HG03575 (cell line): ENCODE results near the gene AGTPBP1.

ENCODE experiments used
- ATAC-seq: cut with Tn5 transposase; IDR thresholded peaks from one replicate; pipeline ENCODE4 v1.9.1; 2021; ENCODE audit not compliant: unreplicated experiment, insufficient number of reproducible peaks, low FRiP score; ENCODE audit errors: extremely low read depth

The AGTPBP1 gene

GRCh38 chr9:85521371-85522197 lies 220.2 kb downstream of the AGTPBP1 start:
- ATAC-seq = no peak

GRCh38 chr9:85516976-85517637 lies 224.6 kb downstream of the AGTPBP1 start:
- no peak for ATAC-seq

- ATAC-seq = no peak
Observed at GRCh38 chr9:85516455-85516854, 225.3 kb downstream of the AGTPBP1 start.

- no peak for ATAC-seq
Observed at GRCh38 chr9:85515021-85515420, 226.7 kb downstream of the AGTPBP1 start.

GRCh38 chr9:85514256-85514655 lies 227.5 kb downstream of the AGTPBP1 start:
- no peak for ATAC-seq

GRCh38 chr9:85511746-85512145 lies 230.0 kb downstream of the AGTPBP1 start:
- ATAC-seq = no peak

GRCh38 chr9:85510830-85511504 lies 230.8 kb downstream of the AGTPBP1 start:
- no peak for ATAC-seq

- ATAC-seq = no peak
Observed at GRCh38 chr9:85508616-85509015, 233.1 kb downstream of the AGTPBP1 start.

GRCh38 chr9:85505612-85506011 lies 236.1 kb downstream of the AGTPBP1 start:
- ATAC-seq = no peak

GRCh38 chr9:85502815-85503655 lies 238.7 kb downstream of the AGTPBP1 start:
- ATAC-seq = no peak

GRCh38 chr9:85501882-85502281 lies 239.9 kb downstream of the AGTPBP1 start:
- no peak for ATAC-seq

GRCh38 chr9:85501456-85501855 lies 240.3 kb downstream of the AGTPBP1 start:
- ATAC-seq = no peak
